PC-9 (cell line): ENCODE measurements around the gene NAA15.

Source experiments
- CTCF ChIP-seq: fragments of 200-600 bp; sonication (generic); conservative IDR thresholded peaks from 2 replicates; pipeline ENCODE4 v1.6.1; 2017; ENCODE audit warnings: mixed run types, antibody characterized with exemption, mild to moderate bottlenecking, moderate library complexity
- EZH2 ChIP-seq: fragments of 200-600 bp; sonication (generic); IDR thresholded peaks from 2 replicates; pipeline ENCODE4 v1.8.0; 2017; ENCODE audit warnings: antibody characterized with exemption, low read depth

GRCh38 chr4:139391731-139392130 lies 90.4 kb downstream of the NAA15 start:
- TF ChIP-seq CTCF, result no peak
- no peak for TF ChIP-seq EZH2
